ENCODE data around the gene TRAPPC10.

TRAPPC10 gene

DNA sequence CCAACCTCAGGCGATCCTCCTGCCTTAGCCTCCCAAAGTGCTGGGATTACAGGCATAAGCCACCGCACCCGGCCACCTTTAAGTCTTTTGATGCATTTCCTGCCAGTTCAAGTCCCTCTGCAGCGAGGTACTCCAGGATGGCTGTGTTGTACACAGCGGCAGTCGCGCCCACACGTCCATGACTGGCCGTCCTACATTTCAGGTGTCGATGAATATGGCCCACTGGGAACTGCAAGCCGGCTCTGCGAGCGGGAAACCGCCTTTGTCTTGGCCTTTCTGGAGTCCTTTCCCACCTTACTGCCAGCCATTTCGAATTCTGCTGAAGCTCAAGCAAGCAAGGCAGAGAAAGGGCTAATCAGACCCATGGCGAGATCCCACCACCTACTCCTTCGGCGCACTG, 34.6 kb downstream of the TRAPPC10 start:
- no peak overlapping the region for H3K4me3 ChIP-seq (ENCODE audit: low read depth, low read length)
- TF ChIP-seq, protein P1, sequence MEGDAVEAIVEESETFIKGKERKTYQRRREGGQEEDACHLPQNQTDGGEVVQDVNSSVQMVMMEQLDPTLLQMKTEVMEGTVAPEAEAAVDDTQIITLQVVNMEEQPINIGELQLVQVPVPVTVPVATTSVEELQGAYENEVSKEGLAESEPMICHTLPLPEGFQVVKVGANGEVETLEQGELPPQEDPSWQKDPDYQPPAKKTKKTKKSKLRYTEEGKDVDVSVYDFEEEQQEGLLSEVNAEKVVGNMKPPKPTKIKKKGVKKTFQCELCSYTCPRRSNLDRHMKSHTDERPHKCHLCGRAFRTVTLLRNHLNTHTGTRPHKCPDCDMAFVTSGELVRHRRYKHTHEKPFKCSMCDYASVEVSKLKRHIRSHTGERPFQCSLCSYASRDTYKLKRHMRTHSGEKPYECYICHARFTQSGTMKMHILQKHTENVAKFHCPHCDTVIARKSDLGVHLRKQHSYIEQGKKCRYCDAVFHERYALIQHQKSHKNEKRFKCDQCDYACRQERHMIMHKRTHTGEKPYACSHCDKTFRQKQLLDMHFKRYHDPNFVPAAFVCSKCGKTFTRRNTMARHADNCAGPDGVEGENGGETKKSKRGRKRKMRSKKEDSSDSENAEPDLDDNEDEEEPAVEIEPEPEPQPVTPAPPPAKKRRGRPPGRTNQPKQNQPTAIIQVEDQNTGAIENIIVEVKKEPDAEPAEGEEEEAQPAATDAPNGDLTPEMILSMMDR (IDR thresholded peaks at IDR 0.05; ENCODE audit: control insufficient read depth, extremely low read depth, insufficient read depth), result no peak
- DNase-seq (ENCODE audit: low read depth), result no peak

- no peak for DNase-seq (ENCODE audit: low read depth)
- TF ChIP-seq, protein P1 (IDR thresholded peaks at IDR 0.05; ENCODE audit: control insufficient read depth, extremely low read depth, insufficient read depth), result no peak
- no peak overlapping the region for H3K4me3 ChIP-seq (ENCODE audit: low read depth, low read length)
These were observed 36.0 kb downstream of the TRAPPC10 start for GRCh38 chr21:44047996-44048560.

GRCh38 chr21:44049182-44049581, 37.1 kb downstream of the TRAPPC10 start:
- no peak for DNase-seq (ENCODE audit: low read depth)
- no peak overlapping the region for H3K4me3 ChIP-seq (ENCODE audit: low read depth, low read length)
- TF ChIP-seq, protein P1 (IDR thresholded peaks at IDR 0.05; ENCODE audit: control insufficient read depth, extremely low read depth, insufficient read depth), result no peak

DNA sequence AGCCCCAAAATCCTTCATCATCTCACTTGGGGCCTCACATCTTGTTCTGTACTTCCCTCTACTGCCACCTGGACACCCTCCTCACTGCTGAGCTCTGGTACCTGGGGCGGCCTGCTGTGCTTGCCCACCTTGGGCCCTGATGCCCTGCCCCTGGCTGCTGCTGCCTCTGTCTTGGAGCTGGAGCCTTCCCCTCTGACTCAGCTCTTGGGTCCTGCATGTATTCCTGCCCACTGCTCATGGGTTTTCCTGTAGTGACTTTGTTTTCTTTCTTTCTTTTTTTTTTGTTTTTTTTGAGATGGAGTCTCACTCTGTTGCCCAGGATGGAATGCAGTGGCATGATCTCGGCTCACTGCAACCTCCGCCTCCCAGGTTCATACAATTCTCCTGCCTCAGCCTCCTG, 37.5 kb downstream of the TRAPPC10 start:
- no peak for DNase-seq (ENCODE audit: low read depth)
- H3K4me3 ChIP-seq (ENCODE audit: low read depth, low read length), result no peak overlapping the region
- TF ChIP-seq, protein P1 (IDR thresholded peaks at IDR 0.05; ENCODE audit: control insufficient read depth, extremely low read depth, insufficient read depth), result no peak

- no peak for DNase-seq (ENCODE audit: low read depth)
- TF ChIP-seq, protein P1 (IDR thresholded peaks at IDR 0.05; ENCODE audit: control insufficient read depth, extremely low read depth, insufficient read depth), result no peak
- no peak overlapping the region for H3K4me3 ChIP-seq (ENCODE audit: low read depth, low read length)
These were observed 38.2 kb downstream of the TRAPPC10 start for GRCh38 chr21:44050276-44050675.

DNA sequence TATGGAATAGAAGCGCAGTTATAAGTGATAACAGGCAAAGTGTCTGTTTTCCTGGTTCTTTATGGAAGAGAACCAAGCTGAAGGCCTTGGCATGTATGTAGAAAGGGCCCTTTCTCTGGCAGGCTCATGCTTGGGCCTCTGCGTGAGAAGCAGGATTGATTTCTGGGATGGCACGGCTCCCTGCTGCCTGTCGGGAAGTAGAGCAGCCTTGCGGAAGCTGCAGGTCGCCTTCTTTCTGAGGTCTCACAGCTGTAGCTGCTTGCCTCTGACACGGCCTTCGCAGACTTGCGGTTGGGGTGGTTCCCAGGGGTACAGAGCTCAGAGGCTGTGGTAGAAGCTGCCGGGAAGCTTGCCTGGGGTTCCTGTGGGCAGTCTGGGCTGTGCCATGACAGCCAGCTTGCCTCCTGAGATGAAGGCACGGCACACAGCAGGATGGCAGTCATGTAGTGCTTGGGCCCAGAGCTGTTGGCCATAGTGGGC, 39.4 kb downstream of the TRAPPC10 start:
- TF ChIP-seq, protein P1 (IDR thresholded peaks at IDR 0.05; ENCODE audit: control insufficient read depth, extremely low read depth, insufficient read depth), result no peak
- DNase-seq (ENCODE audit: low read depth), result no peak
- no peak overlapping the region for H3K4me3 ChIP-seq (ENCODE audit: low read depth, low read length)

Data from LNCaP clone FGC (cell line).